Stimulated activated CD4-positive, alpha-beta T cell treated with anti-CD3 and anti-CD28 coated beads, Interleukin-12 subunit alpha, Interleukin-12 subunit beta, amount 100 ng/mL, for 4 hours (primary cell): ENCODE data around the gene SLC45A1.

Experiments
- DNase-seq: peaks from one replicate; pipeline ENCODE4 v3.0.0-alpha.2; 2020

The SLC45A1 gene

GRCh38 chr1:8338526-8339202 is 20.8 kb downstream of the SLC45A1 start:
- DNase-seq: no peak

GRCh38 chr1:8339203-8339600 is 21.3 kb downstream of the SLC45A1 start:
- no peak for DNase-seq

GRCh38 chr1:8340448-8340847 is 22.5 kb downstream of the SLC45A1 start:
- no peak for DNase-seq

- DNase-seq: no peak
These were observed 24.4 kb downstream of the SLC45A1 start for GRCh38 chr1:8342325-8342724.

GRCh38 chr1:8343044-8343443 is 25.1 kb downstream of the SLC45A1 start:
- DNase-seq: no peak

- DNase-seq: no peak
These were observed 25.6 kb downstream of the SLC45A1 start for GRCh38 chr1:8343464-8344001.

- DNase-seq: no peak
These were observed 27.1 kb downstream of the SLC45A1 start for GRCh38 chr1:8344893-8345507.

- DNase-seq: no peak
These were observed 27.9 kb downstream of the SLC45A1 start for GRCh38 chr1:8345621-8346415.

GRCh38 chr1:8347635-8348034 is 29.7 kb downstream of the SLC45A1 start:
- DNase-seq: no peak

GRCh38 chr1:8348047-8348776 is 30.3 kb downstream of the SLC45A1 start:
- no peak for DNase-seq

GRCh38 chr1:8348777-8349472 is 31.0 kb downstream of the SLC45A1 start:
- peak; percentile 70 for DNase-seq

- DNase-seq: no peak
These were observed 31.6 kb downstream of the SLC45A1 start for GRCh38 chr1:8349473-8349865.

- DNase-seq: no peak
These were observed 32.0 kb downstream of the SLC45A1 start for GRCh38 chr1:8349961-8350360.

- DNase-seq: no peak
These were observed 33.2 kb downstream of the SLC45A1 start for GRCh38 chr1:8350914-8351684.

- DNase-seq: no peak
These were observed 34.0 kb downstream of the SLC45A1 start for GRCh38 chr1:8351693-8352470.

- DNase-seq: no peak
These were observed 34.5 kb downstream of the SLC45A1 start for GRCh38 chr1:8352471-8352845.

- no peak for DNase-seq
These were observed 35.2 kb downstream of the SLC45A1 start for GRCh38 chr1:8352886-8353785.

GRCh38 chr1:8354038-8354437 is 36.1 kb downstream of the SLC45A1 start:
- no peak for DNase-seq

- DNase-seq: no peak
These were observed 37.7 kb downstream of the SLC45A1 start for GRCh38 chr1:8355439-8356255.
